Keratinocyte (primary cell): ENCODE data around the gene XCL2.

Experiments used
- CTCF ChIP-seq, 3 experiments: IDR thresholded peaks in 1 of 3; conservative IDR thresholded peaks in 1 of 3; optimal IDR thresholded peaks in 1 of 3; 2 replicates in 2 of 3; 3 replicates in 1 of 3; pipeline versions ENCODE3 to v1.5.1; 2011; ENCODE audit warnings: low read length in 3 of 3, mild to moderate bottlenecking in 3 of 3, moderate library complexity in 2 of 3, control low read depth in 1 of 3, inconsistent platforms in 1 of 3; ENCODE audit not compliant: insufficient read depth in 2 of 3; ENCODE audit errors: extremely low read depth in 1 of 3
- EZH2 ChIP-seq: IDR thresholded peaks from one replicate; pipeline ENCODE4 v1.6.1; 2012; ENCODE audit warnings: inconsistent platforms, mild to moderate bottlenecking, low read length, moderate library complexity

- TF ChIP-seq CTCF (optimal IDR thresholded peaks at IDR 0.05 in 1 of 3, IDR thresholded peaks at IDR 0.05 in 1 of 3, conservative IDR thresholded peaks at IDR 0.05 in 1 of 3; ENCODE audit: extremely low read depth in 1 of 3, insufficient read depth in 2 of 3, low read length in 3 of 3) (no peak), EZH2 (no peak)
These were observed 30.8 kb downstream of the XCL2 start for GRCh38 chr1:168512864-168513595.
